Uterus (tissue), 4 donors: ENCODE results near the gene ADD3. TPM values are rescaled to one million over a fixed set of nuclear protein-coding genes. Genes with fewer than 3 reads are reported as not detected.

Experiments used
- DNase-seq, 2 donors: peaks; one replicate each; pipeline ENCODE4 v3.0.0-alpha.2; 2019 to 2020
- H3K27ac ChIP-seq, 2 donors: fragments of 200-600 bp; sonication (generic); 1 replicate in 1 of 2; 2 replicates in 1 of 2; pipeline ENCODE4 v1.5.1; 2016 to 2018
- H3K27me3 ChIP-seq, 2 donors: fragments of 200-600 bp; sonication (generic); one replicate each; pipeline ENCODE4 v1.5.1; 2018 to 2019; ENCODE audit warnings: control low read depth in 1 of 2
- H3K36me3 ChIP-seq, 2 donors: fragments of 200-600 bp; sonication (generic); one replicate each; pipeline ENCODE4 v1.5.1; 2019; ENCODE audit warnings: control low read depth in 1 of 2
- H3K4me1 ChIP-seq, 2 donors: fragments of 200-600 bp; sonication (generic); one replicate each; pipeline ENCODE4 v1.5.1; 2018 to 2019; ENCODE audit warnings: control low read depth in 1 of 2
- H3K4me3 ChIP-seq, 2 donors: fragments of 200-600 bp; sonication (generic); 1 replicate in 1 of 2; 2 replicates in 1 of 2; pipeline ENCODE4 v1.5.1; 2018 to 2019; ENCODE audit warnings: mild to moderate bottlenecking in 1 of 2
- H3K9me3 ChIP-seq, 2 donors: fragments of 200-600 bp; sonication (generic); one replicate each; pipeline ENCODE4 v1.5.1; 2019; ENCODE audit warnings: control low read depth in 1 of 2
- CTCF ChIP-seq, 4 experiments: fragments of 200-600 bp in 2 of 4; fragments of 450-650 bp in 2 of 4; sonication (generic) in 2 of 4; IDR thresholded peaks; one replicate each; pipeline ENCODE4 v1.5.1; 2016 to 2019; ENCODE audit warnings: antibody characterized with exemption in 4 of 4, mild to moderate bottlenecking in 2 of 4, moderate library complexity in 1 of 4
- POLR2A ChIP-seq, 2 donors: fragments of 450-650 bp; IDR thresholded peaks; one replicate each; pipeline ENCODE4 v1.6.1; 2016; ENCODE audit warnings: antibody characterized with exemption in 2 of 2, mild to moderate bottlenecking in 1 of 2, moderate library complexity in 1 of 2
- intact Hi-C: fragments of 100-400 bp; cut with DNase I; formaldehyde crosslinking; loops from one replicate; pipeline ENCODE4 v1.15.1; 2023; ENCODE audit warnings: low total_unique reads
- total RNA-seq, 4 donors: library from RNA; depleted of rRNA in 3 of 4; stranded (reverse); fragments of >200 nt in 3 of 4; gene quantifications; one replicate each; pipeline versions ENCODE4 v1.1.0 to v1.2.4, GENCODE V29; 2014 to 2023
- donor health status: DM: yes; HTN: yes; CAD: no.

The ADD3 gene
- total RNA-seq, 4 donors from 2014 or later: 55.0 to 935 (median 92.6) TPM

- Histone ChIP-seq H3K9me3 (no peaks in the 10 kb centered on the region), H3K36me3 (no peaks in the 10 kb centered on the region), H3K27me3 (peaks cover 0 to 5% of the 10 kb centered on the region in 2 donors), H3K4me1 (no peaks in the 10 kb centered on the region), H3K4me3 (no peak overlapping the region), H3K27ac (no peak overlapping the region)
- intact Hi-C loops: no loop called here
- no peak for DNase-seq
- TF ChIP-seq POLR2A (IDR thresholded peaks at IDR 0.05) (no peak), CTCF (IDR thresholded peaks at IDR 0.05) (no peak)
Observed at GRCh38 chr10:110165239-110165638, 157.5 kb downstream of the ADD3 start.

- Histone ChIP-seq H3K9me3 (no peaks in the 10 kb centered on the region), H3K36me3 (no peaks in the 10 kb centered on the region), H3K4me1 (no peaks in the 10 kb centered on the region), H3K27ac (no peak overlapping the region), H3K4me3 (no peak overlapping the region), H3K27me3 (peaks cover 0 to 11% of the 10 kb centered on the region in 2 donors)
- intact Hi-C loops: no loop called here
- no peak for TF ChIP-seq CTCF (IDR thresholded peaks at IDR 0.05)
- no peak for DNase-seq
Observed at GRCh38 chr10:110167149-110167548, 159.4 kb downstream of the ADD3 start.

DNA sequence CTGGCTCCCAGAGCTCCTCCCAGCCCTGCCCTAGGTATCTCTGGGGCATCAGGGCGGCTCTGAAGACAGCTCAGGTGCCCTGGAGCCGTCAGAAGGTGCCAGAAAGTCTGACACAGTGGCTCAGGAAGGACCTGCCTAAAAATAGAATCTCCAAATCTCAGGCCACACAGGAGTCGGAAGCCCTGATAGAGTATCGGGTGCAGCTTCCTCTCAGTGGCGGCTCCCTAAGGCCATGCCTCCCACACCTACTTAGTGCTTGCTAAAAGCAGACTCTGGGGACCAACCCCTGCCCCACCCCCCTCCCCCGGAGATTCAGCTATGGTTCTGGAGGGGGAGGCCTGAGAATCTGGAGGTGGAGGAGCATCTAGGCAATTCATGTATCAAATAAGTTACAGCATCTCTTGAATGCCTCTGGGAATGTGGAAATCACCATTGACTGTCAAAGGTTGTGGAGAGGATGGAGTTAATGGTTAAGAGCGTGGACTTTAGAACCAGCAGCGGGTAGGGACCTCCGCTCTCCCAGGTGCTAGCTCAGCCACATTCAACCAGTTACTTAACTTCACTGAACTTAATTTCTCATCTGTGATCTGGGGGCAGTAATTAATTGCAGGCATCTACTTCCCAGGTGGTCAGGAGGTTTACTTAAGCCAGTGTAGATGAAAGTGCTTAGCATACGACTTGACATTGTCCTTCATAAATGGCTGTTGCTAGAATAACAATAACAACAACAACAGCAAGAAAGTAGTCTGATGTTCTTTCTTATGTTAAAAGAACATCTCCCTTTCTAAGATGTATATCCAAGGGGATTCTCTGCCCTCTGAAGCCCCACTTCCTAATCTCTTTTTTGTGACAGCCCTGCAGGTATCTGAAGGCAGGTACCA lies 161.1 kb downstream of the ADD3 start:
- no peaks in the 10 kb centered on the region for H3K4me1 ChIP-seq
- TF ChIP-seq CTCF (IDR thresholded peaks at IDR 0.05) (no peak), POLR2A (IDR thresholded peaks at IDR 0.05) (no peak)
- no peak overlapping the region for H3K27ac ChIP-seq
- H3K4me3 ChIP-seq: no peak overlapping the region
- no peak for DNase-seq
- intact Hi-C loops: no loop called here
- H3K27me3 ChIP-seq: peaks cover 0 to 11% of the 10 kb centered on the region in 2 donors
- no peaks in the 10 kb centered on the region for H3K9me3 ChIP-seq
- no peaks in the 10 kb centered on the region for H3K36me3 ChIP-seq

DNA sequence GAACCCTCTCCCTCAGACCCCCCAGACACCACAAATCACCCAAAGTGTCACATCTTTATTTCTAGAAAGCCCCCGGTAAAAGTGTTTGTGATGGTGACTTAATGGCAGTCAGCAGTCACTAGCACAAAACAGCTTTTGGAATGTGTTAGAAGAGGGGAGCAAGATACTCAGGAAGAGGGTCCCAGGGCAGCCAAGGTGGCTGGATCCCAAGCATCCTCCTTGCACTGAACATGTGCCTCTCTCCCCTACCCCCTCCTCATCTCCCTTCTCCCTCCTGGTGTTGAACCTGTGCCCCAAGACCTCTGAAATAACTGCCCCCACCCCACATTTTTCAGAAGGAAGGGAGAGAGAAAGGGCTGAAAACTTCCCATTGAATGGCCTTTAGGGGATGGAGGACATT lies 161.8 kb downstream of the ADD3 start:
- no peaks in the 10 kb centered on the region for H3K4me1 ChIP-seq
- H3K36me3 ChIP-seq: no peaks in the 10 kb centered on the region
- no peak overlapping the region for H3K4me3 ChIP-seq
- H3K27ac ChIP-seq: no peak overlapping the region
- DNase-seq: no peak
- H3K9me3 ChIP-seq: no peaks in the 10 kb centered on the region
- H3K27me3 ChIP-seq: peaks cover 0 to 11% of the 10 kb centered on the region in 2 donors
- intact Hi-C loops: no loop called here
- no peak for TF ChIP-seq CTCF (IDR thresholded peaks at IDR 0.05)
- TF ChIP-seq POLR2A (IDR thresholded peaks at IDR 0.05): no peak

GRCh38 chr10:110170142-110170971 lies 162.6 kb downstream of the ADD3 start:
- no peak for DNase-seq
- Histone ChIP-seq H3K9me3 (no peaks in the 10 kb centered on the region), H3K27me3 (peaks cover 0 to 11% of the 10 kb centered on the region in 2 donors), H3K4me1 (no peaks in the 10 kb centered on the region), H3K4me3 (no peak overlapping the region), H3K27ac (no peak overlapping the region), H3K36me3 (no peaks in the 10 kb centered on the region)
- TF ChIP-seq CTCF (IDR thresholded peaks at IDR 0.05) (no peak), POLR2A (IDR thresholded peaks at IDR 0.05) (no peak)
- intact Hi-C loops: no loop called here
